ENCODE results near the gene BCO1.

DNA sequence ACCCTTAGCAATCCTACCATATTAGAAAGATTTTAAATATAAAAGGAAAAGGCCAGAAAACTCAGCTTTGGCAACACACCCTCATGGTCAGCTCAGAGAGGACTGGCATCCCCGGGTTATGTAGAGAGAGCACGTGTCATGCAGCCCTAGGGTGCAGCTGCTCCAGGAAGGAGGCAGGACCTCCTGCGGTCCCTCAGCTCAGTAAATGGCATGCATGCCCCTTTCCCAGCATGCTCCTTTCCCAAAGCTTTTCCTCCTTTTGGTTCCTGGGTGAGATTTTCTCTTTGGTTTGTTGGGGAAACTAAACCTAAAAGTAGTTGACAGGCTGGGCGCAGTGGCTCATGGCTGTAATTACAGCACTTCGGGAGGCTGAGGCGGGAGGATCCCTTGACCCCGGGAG lies 80.2 kb downstream of the BCO1 start:
- TF ChIP-seq CTCF (IDR thresholded peaks at IDR 0.05) = no peak
- TF ChIP-seq ZFX (IDR thresholded peaks at IDR 0.05; ENCODE audit: borderline replicate concordance) = no peak

Data from 22Rv1 (cell line).